ENCODE results near the gene MITD1. TPM values are rescaled to one million over a fixed set of nuclear protein-coding genes. Genes with fewer than 3 reads are reported as not detected.

MITD1 gene
- total RNA-seq (2021; fragmentation: NEBNext Ultra II Directional; extraction: Animal tissue kit (Norgen Biotek cat#: 25700)), result 31.7 and 36.2 TPM in 2 replicates
- 8.9 and 15.2 TPM in 2 replicates for polyA plus RNA-seq (2011; rRNA removed)
- 34.1 TPM for polyA plus RNA-seq (2011; cell fraction: cytosol; rRNA removed)
- 5.6 TPM for polyA plus RNA-seq (2011; cell fraction: nucleus; rRNA removed)
- 34.6 to 44.8 TPM (median 38.2 TPM) in 4 replicates for polyA plus RNA-seq (2012, experiment 1 of 2)
- polyA plus RNA-seq (2012, experiment 2 of 2), result 14.9 TPM
- polyA plus RNA-seq (2013, experiment 1 of 2), result 69.3 TPM
- 69.0 TPM for polyA plus RNA-seq (2013, experiment 2 of 2)
- 3.0 and 3.5 TPM in 2 replicates for polyA minus RNA-seq (2011; rRNA and poly(A)+ RNA removed)
- polyA minus RNA-seq (2011; cell fraction: cytosol; rRNA and poly(A)+ RNA removed), result 7.7 TPM
- polyA minus RNA-seq (2011; cell fraction: nucleus; rRNA and poly(A)+ RNA removed), result 7.9 TPM
- long read RNA-seq, experiment 1, transcript MITD1-202 (6 exons, 662 nt), result minor isoform, 5 of 26 reads
- long read RNA-seq, experiment 1, transcript MITD1-201 (7 exons, 939 nt), result major isoform, 10 of 26 reads
- long read RNA-seq, experiment 1, partial matches to known transcripts, result 8 of 26 reads
- long read RNA-seq, experiment 1, other reads (novel, unspliced or antisense), result 3 of 26 reads
- long read RNA-seq, experiment 2, transcript MITD1-202 (6 exons, 662 nt), result minor isoform, 17 of 93 reads
- long read RNA-seq, experiment 2, transcript MITD1-201 (7 exons, 939 nt), result major isoform, 59 of 93 reads
- long read RNA-seq, experiment 2, partial matches to known transcripts, result 7 of 93 reads
- long read RNA-seq, experiment 2, other reads (novel, unspliced or antisense), result 10 of 93 reads

DNA sequence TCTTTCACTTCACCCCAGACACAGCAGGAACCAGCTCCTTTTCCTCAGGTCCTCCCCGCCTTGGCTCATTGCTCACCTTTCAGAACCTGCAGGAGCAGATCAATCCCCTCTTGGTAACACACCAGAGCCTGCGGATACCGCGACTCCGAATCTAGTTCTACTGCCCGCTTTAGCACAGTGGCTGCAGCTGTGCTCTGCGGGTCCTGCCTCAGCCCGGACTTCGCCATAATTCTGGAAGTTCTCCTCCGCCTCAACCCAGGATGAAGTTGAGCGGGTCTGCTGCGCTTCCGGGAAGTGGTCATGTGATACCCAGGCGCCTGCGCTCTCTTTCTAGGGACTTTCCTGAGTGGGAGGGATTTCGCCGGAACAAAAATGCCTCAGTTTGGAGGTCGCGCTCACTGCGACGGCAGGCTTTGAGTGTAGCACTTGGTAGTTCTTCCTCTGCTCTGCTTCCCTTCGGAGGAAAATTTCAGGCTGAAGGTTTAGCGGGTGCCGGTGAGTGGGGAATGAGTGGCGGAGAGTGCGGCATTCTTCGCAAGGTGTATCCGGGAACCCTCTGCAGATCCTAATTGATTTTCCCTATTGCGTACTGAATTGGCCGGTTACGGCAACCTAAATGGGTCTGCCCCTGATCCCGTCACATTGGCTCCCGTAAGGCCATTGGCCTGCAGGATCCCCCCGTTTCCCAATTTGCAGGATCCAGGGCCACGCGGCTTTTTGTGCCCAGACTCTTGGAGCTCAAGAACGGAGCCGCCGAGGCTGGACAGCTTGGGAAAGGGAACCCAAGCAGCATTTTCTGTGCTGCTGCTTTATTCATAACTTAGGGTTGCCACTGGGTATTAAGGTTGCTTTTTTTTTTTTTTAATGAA lies at the start of gene MITD1, which contains the start of gene MRPL30:
MITD1 (minus strand) TSS at position 304 of the 869 bp plus-strand sequence; CDS start at position 227, 77 bp downstream.
MRPL30 (plus strand) TSS at position 430 of the 869 bp plus-strand sequence. CDS start 5,020 bp downstream, outside the sequence.
- peak within 1 kb of the TSS; percentile 58 to 86 (median 78) for H3K9ac ChIP-seq (replicated peaks in 1 of 4; ENCODE audit: extremely low read depth in 1 of 4, low read depth in 3 of 4, low read length in 3 of 4)
- no peak within 1 kb of the TSS for H2BK120ac ChIP-seq (replicated peaks; ENCODE audit: low read depth, low read length)
- ChIA-PET POLR2A (ENCODE audit: partially characterized antibody) (interaction anchor here (0.5 to 3.4 kb wide), 24 partner anchors 8 to 1334 kb away, joined by 3 to 19 read pairs (median 4); partner anchors contain the start of genes C2orf15, EIF5B, LIPT1 and TSGA10), CTCF (ENCODE audit: partially characterized antibody) (interaction anchor here (0.7 to 2.2 kb wide), 14 partner anchors 10 to 157 kb away, joined by 3 to 7 read pairs (median 3); partner anchors contain the start of gene TXNDC9)
- H3K23ac ChIP-seq (ENCODE audit: insufficient read length), result no peak within 1 kb of the TSS
- peak within 1 kb of the TSS; percentile 51 for H4K5ac ChIP-seq (ENCODE audit: insufficient read length, low read depth, low read length)
- H4K91ac ChIP-seq (replicated peaks; ENCODE audit: insufficient read length, low read length), result peak within 1 kb of the TSS; percentile 94
- H2BK5ac ChIP-seq (ENCODE audit: low read depth, low read length), result no peak within 1 kb of the TSS
- no peak within 1 kb of the TSS for H2BK20ac ChIP-seq (ENCODE audit: low read length)
- H3K4ac ChIP-seq (replicated peaks; ENCODE audit: insufficient read length, low read depth, low read length), result no peak within 1 kb of the TSS
- H2AK5ac ChIP-seq (ENCODE audit: low read depth, low read length), result no peak within 1 kb of the TSS
- FAIRE-seq, result peak; percentile 57
- peaks cover 4% of the 10 kb centered on the region for H3K23me2 ChIP-seq (ENCODE audit: low read depth, low read length)
- peak within 1 kb of the TSS; percentile 82; the same call in 1 of the 2 replicates for H4K8ac ChIP-seq (ENCODE audit: extremely low read depth, insufficient read depth, low read length)
- H2BK12ac ChIP-seq (ENCODE audit: low read depth, low read length), result no peak within 1 kb of the TSS; the same call in 1 of the 2 replicates
- H3K27me3 ChIP-seq (replicated peaks in 1 of 4; ENCODE audit: control insufficient read depth in 3 of 4, extremely low read depth in 1 of 4, insufficient read depth in 3 of 4, low read length in 3 of 4), result no peaks in the 10 kb centered on the region
- peak within 1 kb of the TSS; percentile 91 for H2AFZ ChIP-seq (ENCODE audit: low read length)
- H3K4me1 ChIP-seq (replicated peaks in 1 of 4; ENCODE audit: control insufficient read depth in 3 of 4, insufficient read depth in 4 of 4, low read length in 3 of 4), result peaks cover 0 to 2% (median 0%) of the 10 kb centered on the region in 4 experiments; a peak in 3 of 7 replicates
- H3K56ac ChIP-seq (replicated peaks; ENCODE audit: insufficient read length, low read depth, low read length), result peak within 1 kb of the TSS; percentile 65
- peak within 1 kb of the TSS; percentile 81 to 95 (median 89) for H3K4me3 ChIP-seq (ENCODE audit: extremely low read depth in 1 of 4, insufficient read depth in 2 of 4, low read depth in 3 of 4, low read length in 4 of 4)
- no peaks in the 10 kb centered on the region; a peak in 2 of 8 replicates for H3K36me3 ChIP-seq (ENCODE audit: control insufficient read depth in 2 of 4, insufficient read depth in 4 of 4, low read length in 3 of 4)
- no peak within 1 kb of the TSS for H2BK15ac ChIP-seq (ENCODE audit: low read length)
- H3K27ac ChIP-seq (ENCODE audit: low read depth, low read length), result peak within 1 kb of the TSS; percentile 81
- H3K4me2 ChIP-seq (ENCODE audit: insufficient read depth in 1 of 2, low read depth in 2 of 2, low read length in 2 of 2), result peak within 1 kb of the TSS; percentile 65 to 68
- H4K20me1 ChIP-seq (replicated peaks in 1 of 2; ENCODE audit: control insufficient read depth in 1 of 2, insufficient read depth in 2 of 2, low read length in 2 of 2), result peaks cover 1 to 2% of the 10 kb centered on the region in 2 experiments
- H3K79me1 ChIP-seq (ENCODE audit: low read depth, low read length), result no peaks in the 10 kb centered on the region
- peak within 1 kb of the TSS; percentile 92 for H3K18ac ChIP-seq (ENCODE audit: extremely low read depth, low read length)
- no peak within 1 kb of the TSS for H3K14ac ChIP-seq (ENCODE audit: insufficient read length)
- no peaks in the 10 kb centered on the region for H3K9me3 ChIP-seq (ENCODE audit: insufficient read depth in 2 of 2, low read depth in 1 of 2, low read length in 1 of 2)
- H3K79me2 ChIP-seq (ENCODE audit: control insufficient read depth in 1 of 2, insufficient read depth in 2 of 2, low read length in 2 of 2), result peaks cover 7 to 75% of the 10 kb centered on the region in 2 experiments
- DNase-seq (ENCODE audit: low read depth in 1 of 2, low spot score in 2 of 2), result peak; percentile 76 to 86
- 1% methylated on average over 39 of the region's 39 CpGs; no CpG with 5 or more reads in 1 of the 2 experiments for WGBS, 2 experiments (ENCODE audit: extremely low coverage in 1 of 2, insufficient coverage in 1 of 2, insufficient read length in 1 of 2, insufficient replicate concordance in 2 of 2, low coverage in 1 of 2, low lambda C conversion rate in 2 of 2, missing lambda C conversion rate in 1 of 2)
- TF ChIP-seq POLR2A (IDR thresholded peaks at IDR 0.05; ENCODE audit: control extremely low read depth in 1 of 2, low read depth in 2 of 2, low read length in 2 of 2), result peak; percentile 86 to 99
- TF ChIP-seq FOSL1 (IDR thresholded peaks at IDR 0.05; ENCODE audit: insufficient read depth, low read depth, low read length), result 0 out of 2 replicates have a peak, but pooled peaks have one; percentile 29
